NCI-H748 treated with DMSO at 0.1 percent for 48 hours (cell line): Measurements from ENCODE around the gene BTF3L4.
"Not testable (repeated sequence)": the region's sequence is repeated elsewhere in the genome, so short reads cannot be mapped to it uniquely, and the experiment has no call there.

Experiments used
- DNase-seq: peaks from one replicate; lab custom pipeline; 2025; lab: John Stamatoyannopoulos, UW

The BTF3L4 gene

DNA sequence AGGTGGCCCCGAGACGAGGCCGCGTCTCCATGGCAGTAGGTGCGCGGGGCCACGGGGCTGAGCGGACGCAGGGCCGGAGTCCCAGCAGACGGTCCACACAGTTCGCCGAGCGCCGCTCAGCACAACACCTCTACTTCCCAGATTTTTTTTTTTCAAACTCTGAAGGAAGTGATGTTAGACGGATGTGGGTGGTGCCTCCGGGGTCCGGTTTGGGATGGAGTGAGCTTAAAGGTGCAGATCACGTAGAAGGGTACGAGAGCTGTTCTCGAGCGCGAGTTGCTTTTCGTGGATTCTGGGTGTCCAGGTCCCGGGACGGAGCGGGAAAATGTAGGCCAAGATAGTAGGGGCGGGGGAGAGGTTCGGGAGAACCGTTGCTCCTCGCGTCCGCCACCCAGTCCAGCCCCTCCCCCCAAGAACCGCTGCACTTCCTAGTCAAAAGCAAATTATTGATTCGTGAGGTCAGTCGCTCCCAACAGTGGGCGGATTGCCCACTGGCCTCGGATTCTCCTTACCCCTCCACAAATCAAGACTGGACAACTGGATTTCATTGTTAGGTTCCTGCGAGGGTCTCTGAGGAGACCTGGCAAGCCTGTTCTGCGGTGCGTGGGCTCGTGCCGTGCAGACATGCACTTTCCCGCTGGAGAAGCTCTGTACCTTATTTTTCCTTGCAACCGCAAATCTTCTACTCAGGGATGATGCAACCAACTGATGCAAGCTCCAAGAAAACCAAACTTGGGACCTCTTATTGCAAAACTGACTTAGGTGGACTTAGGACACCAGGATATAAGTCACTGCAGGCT is 829 bp upstream of the BTF3L4 start, which contains the start of gene TXNDC12:
TXNDC12 (minus strand) TSS at position 126 of the 800 bp plus-strand sequence; CDS start at position 31, 95 bp downstream.
- DNase-seq, result peak; percentile 86

DNA sequence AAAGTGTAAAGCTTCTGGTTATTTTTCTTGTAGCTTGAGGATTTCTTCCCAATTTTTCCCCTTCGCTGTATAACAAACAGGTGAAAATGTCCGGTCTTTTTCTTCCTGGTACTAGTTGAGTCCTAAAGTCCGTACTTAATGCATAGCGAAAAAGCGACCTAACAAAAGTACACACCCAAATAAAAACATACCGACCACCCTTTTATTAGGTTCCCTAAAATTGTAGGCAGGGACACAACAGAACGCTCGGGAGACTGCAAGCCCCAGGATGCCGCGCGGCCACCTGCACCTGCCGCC is 281 bp upstream of the BTF3L4 start:
- no peak for DNase-seq

DNA sequence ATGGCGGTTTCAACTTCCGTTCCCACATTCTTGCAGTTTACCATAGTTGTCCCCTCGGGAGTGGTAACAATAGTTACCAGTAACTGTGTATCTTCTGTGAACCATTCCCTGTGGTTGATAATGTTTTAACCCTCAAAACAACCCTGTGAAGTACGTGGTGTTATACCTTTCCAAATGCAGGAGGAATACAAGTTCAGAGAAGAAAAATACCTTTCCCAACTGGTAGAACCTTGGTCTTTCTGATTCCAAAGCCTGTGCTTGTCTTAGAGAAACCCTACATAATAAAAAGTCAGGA is 789 bp downstream of the BTF3L4 start:
- no peak for DNase-seq

DNA sequence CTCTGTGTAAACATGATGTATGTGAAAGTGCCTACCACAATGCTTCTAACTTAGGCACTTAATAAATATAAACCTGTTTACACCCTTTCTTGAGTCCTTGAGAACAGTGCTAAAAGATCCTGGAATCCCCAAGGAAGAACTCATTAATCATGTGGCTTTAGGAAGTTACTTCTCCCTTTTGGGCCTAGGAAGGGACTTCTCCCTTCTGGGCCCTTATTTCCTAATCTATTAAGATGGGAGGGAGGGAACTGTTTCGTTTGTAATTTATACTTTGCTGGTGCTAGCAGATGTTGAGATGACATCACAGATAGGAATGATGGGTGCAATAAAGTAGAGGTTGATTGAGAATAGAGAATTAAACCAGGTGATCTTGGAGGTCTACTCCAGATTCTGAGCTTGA is 1.2 kb downstream of the BTF3L4 start:
- DNase-seq, result no peak

DNA sequence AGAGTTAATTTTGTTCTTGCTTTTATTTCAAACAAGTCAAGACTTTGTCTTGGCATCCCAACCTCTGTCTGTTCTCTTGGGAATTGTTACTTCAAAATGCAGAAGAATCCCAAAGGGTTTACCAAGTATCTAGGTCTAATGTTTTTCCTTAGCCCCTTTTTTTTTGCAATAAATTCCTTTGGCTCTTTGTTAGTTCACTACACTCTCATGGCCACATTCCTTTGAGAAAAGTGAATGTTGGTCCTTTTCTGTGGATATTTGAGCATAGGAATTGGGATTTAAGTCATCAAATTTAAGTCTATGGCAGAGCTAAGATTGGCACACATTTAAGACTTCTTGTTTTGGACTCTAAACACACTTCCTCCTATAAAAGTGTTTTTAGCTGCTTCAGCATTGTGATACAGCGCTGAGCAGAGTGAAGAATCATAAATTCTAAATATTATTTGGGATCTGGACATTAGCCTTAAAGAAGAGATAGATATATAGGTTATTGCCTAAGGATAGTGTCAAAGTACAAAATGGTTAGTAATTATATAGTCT is 1.9 kb downstream of the BTF3L4 start:
- no peak for DNase-seq

DNA sequence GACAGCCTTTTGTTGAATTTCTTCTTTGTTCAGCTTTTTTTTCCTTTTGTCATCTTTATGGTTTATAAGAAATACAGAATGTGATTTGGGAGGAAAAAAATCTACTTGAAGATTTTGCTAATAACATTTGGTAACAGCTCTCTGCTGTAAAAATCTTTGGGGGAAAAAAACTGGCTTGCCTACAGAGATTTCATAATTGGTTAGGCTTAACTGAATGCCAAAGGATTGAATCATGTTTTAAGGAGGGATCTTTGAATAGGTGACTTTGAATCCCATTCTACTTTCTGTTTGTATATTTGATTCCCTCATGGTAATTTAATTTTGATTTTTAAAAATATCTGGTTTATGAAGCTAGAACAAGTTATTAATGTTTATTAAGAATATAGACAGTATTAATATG is 3.2 kb downstream of the BTF3L4 start:
- DNase-seq, result no peak

DNA sequence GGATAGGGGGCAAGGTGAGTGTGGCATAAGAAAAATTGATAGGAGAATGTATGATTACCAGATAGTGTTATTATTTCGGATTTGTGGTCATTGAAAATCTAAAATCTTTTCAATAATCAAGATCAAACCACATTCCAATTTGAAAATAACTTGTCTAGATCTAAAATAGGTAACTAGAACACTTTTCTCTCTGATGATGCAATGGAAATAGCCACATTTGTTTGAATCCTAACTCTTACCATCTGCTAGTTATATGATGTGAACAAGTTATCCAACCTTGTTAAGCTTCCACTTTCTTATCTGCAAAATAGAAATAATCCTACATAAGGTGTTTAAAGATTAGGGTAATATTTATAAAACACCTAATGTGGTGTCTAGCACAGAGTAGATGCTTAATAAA is 3.8 kb downstream of the BTF3L4 start:
- DNase-seq, result no peak

DNA sequence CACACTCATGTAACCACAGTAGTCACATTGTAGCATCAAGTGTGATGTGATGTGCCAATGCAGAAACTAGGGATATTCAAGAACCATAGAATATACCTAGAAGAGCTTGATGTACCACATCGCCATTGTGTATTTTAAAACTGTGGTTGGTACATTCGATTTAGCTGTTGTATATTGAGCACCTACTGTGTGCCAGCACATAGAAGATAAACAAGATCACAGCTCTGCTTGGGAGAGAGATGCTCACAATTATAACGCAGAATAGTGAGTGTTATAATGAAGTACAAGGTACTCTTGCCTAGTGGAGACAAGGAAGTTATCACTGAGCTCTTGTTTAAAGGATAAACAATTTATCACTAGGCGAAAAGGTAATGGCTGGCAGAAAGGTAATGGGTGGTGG is 4.7 kb downstream of the BTF3L4 start:
- no peak for DNase-seq

DNA sequence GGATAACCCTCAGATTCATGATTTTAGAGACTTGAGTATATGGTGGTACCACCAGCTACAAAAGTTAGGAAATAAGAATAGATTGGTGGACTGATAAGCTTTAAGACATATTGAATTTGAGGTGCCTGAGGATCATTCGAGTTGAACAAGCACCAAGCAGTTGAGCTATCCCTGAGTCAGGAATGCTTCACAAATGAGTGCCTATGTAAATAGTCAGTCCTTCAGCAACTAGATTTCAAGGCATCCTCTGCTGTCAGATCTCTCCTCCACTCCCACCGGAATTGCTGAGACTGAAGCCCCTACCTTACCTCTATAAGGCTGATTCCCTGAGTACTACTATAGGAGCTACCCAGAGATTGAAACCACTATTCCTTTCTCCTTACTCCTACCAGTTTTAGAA is 7.1 kb downstream of the BTF3L4 start:
- DNase-seq, result no peak

DNA sequence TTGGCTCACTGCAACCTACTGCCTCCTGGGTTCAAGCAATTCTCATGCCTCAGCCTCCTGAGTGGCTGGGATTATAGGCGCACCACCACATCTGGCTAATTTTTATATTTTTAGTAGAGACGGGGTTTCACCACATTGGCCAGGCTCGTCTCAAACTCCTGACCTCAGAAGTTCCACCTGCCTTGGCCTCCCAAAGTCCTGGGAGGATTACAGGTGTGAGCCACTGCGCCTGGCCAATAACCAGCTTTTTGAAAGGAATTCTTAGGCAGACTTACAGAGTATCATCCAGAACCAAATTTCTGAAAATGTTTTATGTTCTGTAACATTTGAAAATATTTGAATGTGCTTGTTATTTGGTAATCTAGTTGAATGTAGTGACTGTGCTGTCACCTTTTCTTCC is 14.6 kb downstream of the BTF3L4 start:
- no peak for DNase-seq

DNA sequence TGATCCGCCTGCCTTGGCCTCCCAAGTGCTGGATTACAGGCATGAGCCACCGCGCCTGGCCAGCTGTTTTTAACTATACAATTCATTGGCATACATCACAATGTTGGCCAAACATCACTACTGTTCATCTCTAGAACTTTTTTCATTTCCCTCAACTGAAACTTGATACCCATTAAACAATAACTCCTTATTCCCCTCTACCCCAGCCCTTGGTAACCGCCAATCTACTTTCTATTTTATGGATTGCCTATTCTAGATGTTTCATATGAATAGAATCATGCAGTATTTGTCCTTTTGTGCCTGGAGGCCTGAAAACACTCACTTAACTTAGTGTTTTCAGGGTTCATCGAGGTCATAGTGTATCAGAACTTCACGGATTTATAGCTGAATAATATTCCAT is 16.2 kb downstream of the BTF3L4 start:
- no peak for DNase-seq

DNA sequence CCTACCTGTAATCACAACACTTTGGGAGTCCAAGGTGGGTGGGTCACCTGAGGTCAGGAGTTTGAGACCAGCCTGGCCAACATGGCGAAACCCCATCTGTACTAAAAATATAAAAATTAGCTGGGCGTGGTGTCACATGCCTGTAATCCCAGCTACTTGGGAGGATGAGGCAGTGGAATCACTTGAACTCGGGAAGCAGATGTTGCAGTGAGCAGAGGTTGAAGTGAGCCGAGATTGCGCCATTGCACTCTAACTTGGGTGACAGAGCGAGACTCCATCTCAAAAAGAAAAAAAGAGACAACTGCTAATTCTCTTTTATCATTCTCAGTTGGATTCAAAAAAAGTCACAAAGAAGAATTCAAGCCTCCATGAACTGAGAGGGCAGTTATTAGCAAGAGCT is 21.2 kb downstream of the BTF3L4 start:
- not testable (repeated sequence) for DNase-seq

DNA sequence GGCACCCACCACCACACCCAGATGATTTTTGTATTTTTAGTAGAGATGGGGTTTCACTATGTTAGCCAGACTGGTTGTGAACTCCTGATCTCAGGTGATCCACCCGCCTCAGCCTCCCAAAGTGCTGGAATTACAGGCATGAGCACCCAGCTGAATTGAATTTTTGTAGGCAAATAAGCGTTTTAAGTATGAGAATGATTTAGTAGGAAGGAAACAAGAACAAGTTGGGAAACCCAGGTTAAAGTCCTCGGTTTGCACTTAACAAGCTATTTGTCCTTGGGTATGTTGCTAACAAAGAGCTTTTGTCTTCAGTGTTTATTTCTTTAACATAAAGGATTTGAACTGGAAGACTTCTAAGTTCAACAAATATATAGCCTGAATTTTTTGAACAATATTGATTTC is 23.9 kb downstream of the BTF3L4 start:
- no peak for DNase-seq

DNA sequence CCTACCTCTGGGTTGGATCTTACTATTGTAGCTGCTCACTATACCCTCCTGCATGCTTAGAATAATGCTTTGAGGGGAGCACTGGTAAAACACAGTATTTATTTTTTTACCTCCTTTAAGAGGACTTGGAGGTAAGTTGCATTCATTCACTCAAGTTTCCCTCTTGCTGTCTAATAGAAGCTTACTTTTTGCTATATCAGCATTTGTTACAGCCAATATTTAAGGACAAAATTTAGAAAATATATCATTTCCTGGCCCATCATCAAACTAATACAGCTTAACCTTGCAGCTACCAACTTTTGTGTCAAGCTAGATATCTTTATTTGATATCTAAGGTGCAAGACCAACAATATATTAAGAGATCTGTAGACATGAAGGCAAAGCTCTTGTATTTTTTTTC is 31.8 kb downstream of the BTF3L4 start:
- not testable (repeated sequence) for DNase-seq

DNA sequence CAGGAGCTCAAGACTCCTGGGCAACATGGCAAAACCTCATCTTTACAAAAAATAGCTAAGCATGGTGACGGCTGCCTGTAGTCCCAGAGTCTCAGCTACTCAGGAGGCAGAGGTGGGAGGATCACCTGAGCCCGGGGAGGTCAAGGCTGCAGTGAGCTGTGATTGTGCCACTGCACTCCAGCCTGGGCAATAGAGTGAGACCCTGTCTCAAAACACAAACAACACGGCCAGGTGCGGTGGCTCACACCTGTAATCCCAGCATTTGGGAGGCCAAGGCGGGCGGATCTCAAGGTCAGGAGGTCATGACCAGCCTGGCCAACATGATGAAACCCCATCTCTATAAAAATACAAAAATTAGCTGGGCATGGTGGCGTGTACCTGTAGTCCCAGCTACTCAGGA is 38.2 kb downstream of the BTF3L4 start:
- not testable (repeated sequence) for DNase-seq

DNA sequence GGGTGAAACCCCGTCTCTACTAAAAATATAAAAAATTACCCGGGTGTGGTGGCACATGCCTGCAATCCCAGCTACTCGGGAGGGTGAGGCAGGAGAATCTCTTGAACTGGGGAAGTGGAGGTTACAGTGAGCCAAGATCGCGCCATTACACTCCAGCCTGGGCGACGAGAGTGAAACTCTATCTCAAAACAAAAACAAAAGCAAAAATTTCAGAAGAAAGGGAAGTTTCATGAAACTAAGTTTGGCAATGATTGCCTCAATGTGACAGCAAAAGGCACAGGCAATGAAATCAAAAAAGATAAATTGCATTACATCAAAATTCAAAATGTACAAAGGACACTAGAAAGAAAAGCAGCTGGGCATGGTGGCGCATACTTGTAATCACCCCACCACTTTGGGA is 40.1 kb downstream of the BTF3L4 start:
- no peak for DNase-seq

DNA sequence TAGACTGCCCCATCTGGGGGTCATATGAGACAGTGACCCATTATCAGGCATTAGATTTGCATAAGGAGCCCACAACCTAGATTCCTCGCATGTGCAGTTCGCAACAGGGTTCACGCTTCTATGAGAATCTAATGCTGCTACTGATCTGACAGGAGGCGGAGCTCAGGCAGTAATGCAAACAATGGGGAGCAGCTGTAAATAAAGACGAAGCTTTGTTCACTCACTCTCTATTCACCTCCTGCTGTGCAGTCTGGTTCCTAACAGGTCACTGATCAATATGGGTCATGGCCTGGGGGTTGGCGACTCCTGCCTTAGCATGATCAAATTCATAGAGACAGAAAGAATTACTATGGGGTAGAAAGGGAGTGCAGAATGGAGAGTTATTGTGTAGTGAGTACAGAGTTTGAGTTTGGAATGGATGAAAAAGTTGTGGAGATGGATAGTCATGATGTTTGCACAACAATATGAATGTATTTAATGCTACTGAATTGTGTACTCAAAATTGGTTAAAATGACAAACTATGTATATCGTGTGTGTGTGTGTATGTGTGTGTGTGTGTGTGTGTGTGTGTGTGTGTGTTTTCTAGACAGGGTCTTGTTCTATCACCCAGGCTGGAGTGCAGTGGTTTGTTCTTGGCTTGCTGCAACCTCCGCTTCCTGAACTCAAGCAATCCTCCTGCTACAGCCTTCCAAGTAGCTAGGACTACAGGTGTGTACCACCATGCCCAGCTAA is 42.2 kb downstream of the BTF3L4 start:
- peak; percentile 65 for DNase-seq

DNA sequence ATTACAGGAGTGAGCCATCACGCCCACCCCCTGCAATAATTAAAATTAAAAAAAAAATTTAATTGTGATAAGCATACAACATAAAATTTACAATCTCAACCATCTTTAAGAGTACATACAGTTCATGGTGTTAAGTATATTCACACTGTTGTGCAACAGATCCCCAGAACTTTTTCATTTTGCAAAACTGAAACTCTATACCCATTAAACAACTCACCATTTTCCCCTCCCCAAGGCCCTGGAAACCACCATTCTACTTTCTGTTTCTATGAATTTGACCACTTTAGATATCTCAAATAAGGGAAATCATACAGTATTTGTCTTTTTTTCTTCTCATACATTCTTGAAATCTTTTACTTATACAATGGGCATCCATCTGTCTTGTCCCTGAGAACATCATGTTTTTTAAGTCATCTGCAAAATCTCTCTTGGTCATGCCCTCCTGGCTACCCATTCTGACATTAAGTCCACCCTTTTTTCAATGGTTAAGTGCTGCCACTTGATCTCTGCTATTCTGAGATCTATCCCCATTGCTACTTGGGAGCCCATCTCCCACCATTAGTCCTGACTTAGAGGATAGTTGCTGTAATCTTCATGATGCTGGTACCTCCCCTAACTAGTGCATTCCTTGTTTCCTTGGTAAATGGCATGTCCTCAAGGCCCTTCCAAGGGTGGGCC is 46.4 kb downstream of the BTF3L4 start:
- no peak for DNase-seq

DNA sequence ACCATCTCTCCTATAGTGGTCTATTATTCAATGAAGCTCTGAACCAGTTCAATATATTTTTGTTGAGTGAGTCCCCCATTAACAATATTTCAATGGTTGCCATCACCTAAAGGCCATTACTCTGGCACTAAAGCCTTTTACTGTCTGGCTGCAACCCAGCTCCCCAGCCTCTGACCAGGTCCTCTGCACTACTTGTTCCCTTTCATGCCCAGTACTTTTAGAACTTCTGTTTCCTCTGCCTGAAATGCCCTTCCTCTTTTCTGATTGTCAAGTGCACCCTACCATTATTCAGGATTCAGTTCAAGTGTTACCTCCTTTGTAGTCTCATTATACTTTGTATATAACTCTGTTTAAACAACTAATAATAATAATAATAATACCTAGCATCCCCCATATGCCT is 55.4 kb downstream of the BTF3L4 start:
- DNase-seq, result no peak

DNA sequence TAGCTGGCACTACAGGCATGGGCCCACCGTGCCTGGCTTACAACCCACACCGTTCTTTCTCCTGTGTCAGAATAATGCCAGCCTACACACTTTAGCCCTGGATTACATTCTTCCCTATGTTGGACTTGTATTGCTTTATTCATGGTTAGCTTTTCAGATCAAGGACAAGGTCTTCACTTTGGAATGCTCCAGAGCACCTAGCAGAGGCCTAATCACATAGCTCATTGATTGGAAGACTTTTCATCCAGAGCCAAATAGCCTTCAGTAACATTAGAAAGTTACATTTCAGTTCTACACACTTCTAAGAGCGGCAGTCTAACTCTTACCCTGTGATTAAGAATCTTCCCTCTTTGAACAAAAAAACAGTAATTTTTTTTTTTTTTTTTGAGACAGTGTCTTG is 56.4 kb downstream of the BTF3L4 start:
- DNase-seq, result no peak

DNA sequence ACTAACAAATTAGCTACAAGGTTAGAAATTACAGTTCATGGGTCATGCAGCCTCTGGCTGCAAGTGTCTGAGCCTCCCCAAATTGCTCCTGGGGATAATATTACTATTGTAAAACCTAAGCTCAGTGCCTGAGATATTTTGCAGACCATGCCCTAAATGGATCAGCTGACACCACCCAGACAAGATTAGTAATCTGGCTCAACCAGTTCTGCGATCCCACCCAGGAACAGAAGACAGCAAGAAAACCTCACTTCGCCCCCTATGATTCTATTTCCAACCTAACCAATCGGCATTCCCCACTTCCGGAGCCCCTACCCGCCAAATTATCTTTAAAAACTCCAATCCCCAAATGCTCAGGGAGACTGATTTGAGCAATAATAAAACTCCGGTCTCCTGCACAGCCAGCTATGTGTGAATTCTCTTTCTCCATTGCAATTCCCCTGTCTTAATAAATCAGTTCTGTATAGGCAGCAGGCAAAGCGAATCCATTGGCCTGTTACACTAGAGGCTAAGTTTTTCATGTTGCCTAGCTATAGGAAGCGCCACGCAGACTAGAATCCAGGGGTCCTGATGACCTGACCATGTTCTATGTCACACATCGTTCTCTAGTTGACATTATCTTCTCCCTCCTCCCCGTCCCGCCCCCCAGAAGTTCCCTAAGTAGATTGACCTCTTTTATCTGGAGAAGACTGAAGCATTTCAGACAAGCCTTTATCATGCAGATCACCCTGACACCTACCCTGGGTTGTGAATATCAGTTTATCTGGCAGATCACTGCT is 63.4 kb downstream of the BTF3L4 start:
- DNase-seq, result no peak

DNA sequence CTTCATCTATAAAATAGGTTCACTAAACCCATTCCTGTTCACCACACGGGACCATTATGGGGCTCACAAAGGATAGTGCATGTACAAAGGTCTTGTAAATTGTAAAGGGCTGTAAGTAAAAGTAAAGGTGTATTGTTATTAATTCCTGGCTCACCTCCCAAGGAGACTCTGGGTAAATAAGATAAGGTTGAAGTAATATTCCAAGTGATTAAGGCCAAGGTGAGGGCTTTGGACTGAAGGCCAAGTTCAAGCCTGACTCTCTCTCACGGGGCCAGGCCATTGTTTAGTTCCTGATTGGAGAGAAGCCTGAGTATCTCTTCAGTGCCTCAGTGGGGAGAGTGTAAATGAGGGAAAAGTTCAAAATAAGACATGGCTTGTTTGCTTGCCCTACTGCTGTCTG is 66.3 kb downstream of the BTF3L4 start:
- DNase-seq, result no peak
